SH-SY5Y (cell line): ENCODE measurements around the gene TCL1A.

Experiments
- GATA2 ChIP-seq: IDR thresholded peaks from 2 replicates; pipeline ENCODE4 v1.6.1; 2011; ENCODE audit warnings: mild to moderate bottlenecking, low read depth, low read length
- GATA3 ChIP-seq: IDR thresholded peaks from 2 replicates; pipeline ENCODE4 v1.6.1; 2011; ENCODE audit warnings: low read depth, mild to moderate bottlenecking, low read length, moderate library complexity

- TF ChIP-seq GATA3 (no peak), GATA2 (no peak)
Measured at GRCh38 chr14:95741781-95742180, 27.9 kb upstream of the TCL1A start.
